ENCODE results near the gene AGPAT1. TPM values are rescaled to one million over a fixed set of nuclear protein-coding genes. Genes with fewer than 3 reads are reported as not detected.

Gene AGPAT1
- total and polyA plus RNA-seq, 2 of the 13 experiments (the other 11 are each of a cell fraction or from before 2014, with no cell fraction given): 51.3 to 139 TPM

- TF ChIP-seq ZNF780A (CRISPR knock-in tag; IDR thresholded peaks at IDR 0.05) (peak; percentile 48), DNMT1 (CRISPR knock-in tag; IDR thresholded peaks at IDR 0.05) (no peak), KDM4B (CRISPR knock-in tag; IDR thresholded peaks at IDR 0.05) (0 out of 2 replicates have a peak, but pooled peaks have one; percentile 32)
These were observed 2.9 kb upstream of the AGPAT1 start (continued) for GRCh38 chr6:32178547-32179440.

- Histone ChIP-seq H3K27ac (ENCODE audit: extremely low read length, insufficient read depth, low read length) (peak within 1 kb of the TSS; percentile 97), H3K27me3 (ENCODE audit: control insufficient read depth in 1 of 2, insufficient read depth in 2 of 2, low read length in 2 of 2) (no peaks in the 10 kb centered on the region; a peak in 1 of 5 replicates), H3K4me2 (ENCODE audit: low read depth, low read length) (peak within 1 kb of the TSS; percentile 98), H3K9me3 (ENCODE audit: low read length) (no peaks in the 10 kb centered on the region), H3K4me3 (replicated peaks in 1 of 3; ENCODE audit: insufficient read depth in 1 of 3, low read depth in 2 of 3, low read length in 3 of 3) (peak within 1 kb of the TSS; percentile 96 to 98 (median 98)), H3K79me2 (ENCODE audit: insufficient read depth, low read length) (peaks cover 49% of the 10 kb centered on the region), H4K20me1 (ENCODE audit: insufficient read depth, low read length) (no peaks in the 10 kb centered on the region), H3K36me3 (replicated peaks in 1 of 2; ENCODE audit: control insufficient read depth in 1 of 2, insufficient read depth in 2 of 2, low read length in 2 of 2) (peaks cover 19 to 25% of the 10 kb centered on the region in 2 experiments; a peak in 4 of 5 replicates), H2AFZ (ENCODE audit: low read length) (no peak within 1 kb of the TSS), H3K9ac (ENCODE audit: insufficient read depth, low read depth, low read length) (peak within 1 kb of the TSS; percentile 90), H3K4me1 (ENCODE audit: insufficient read depth, low read length) (peaks cover 54% of the 10 kb centered on the region)
- DNase-seq (ENCODE audit: low spot score) (peak; percentile 100), ATAC-seq (peak; percentile 90), FAIRE-seq (peak; percentile 99)
- WGBS (ENCODE audit: low lambda C conversion rate): under 1% methylated on average over 33 of the region's 33 CpGs
- in situ Hi-C loops (cut with HindIII; ENCODE audit: extremely low pct_ligation_motif_present, low pct_unique_long_range_greater_than_20kb) (no loop called here), intact Hi-C loops (cut with micrococcal nuclease; ENCODE audit: unreplicated experiment) (loop anchor here (1.0 to 5.0 kb wide), 6 partner anchors 12 to 1089 kb away; partner anchors contain the start of genes ATF6B, PBX2 and PPT2)
- ChIA-PET CTCF (ENCODE audit: low intra/inter-chr PET ratio, low total read pairs) (interaction anchor here (0.9 kb wide), 1 partner anchor 59 kb away, joined by 3 read pairs; no protein-coding TSS in a partner anchor), POLR2A (interaction anchor here (0.6 to 5.8 kb wide), 23 partner anchors 9 to 1093 kb away, joined by 3 to 127 read pairs (median 5); partner anchors contain the start of genes ATF6B, CFB, FKBPL and GPANK1)
- no TSS peak for BruUV-seq (replicated peaks)
- TF ChIP-seq DNMT3B (CRISPR knock-in tag; conservative IDR thresholded peaks at IDR 0.05): peak; percentile 57; the same call in 1 of the 2 replicates
- no peak for TF ChIP-seq AGO1 (IDR thresholded peaks at IDR 0.05; ENCODE audit: low read depth, low read length, poor library complexity, severe bottlenecking)
- peak; percentile 80 for TF ChIP-seq ZNF501 (CRISPR knock-in tag; IDR thresholded peaks at IDR 0.05)
- no peak for TF ChIP-seq FOXJ3 (CRISPR knock-in tag; IDR thresholded peaks at IDR 0.05; ENCODE audit: borderline replicate concordance)
- TF ChIP-seq HNRNPK (IDR thresholded peaks at IDR 0.05; ENCODE audit: low read depth, low read length, poor library complexity, severe bottlenecking): no peak
- TF ChIP-seq HDAC1 (CRISPR knock-in tag; IDR thresholded peaks at IDR 0.05): peak; percentile 66
- TF ChIP-seq ZNF775 (CRISPR knock-in tag; IDR thresholded peaks at IDR 0.05; ENCODE audit: borderline replicate concordance): no peak
- TF ChIP-seq RARG (CRISPR knock-in tag; IDR thresholded peaks at IDR 0.05; ENCODE audit: low read depth): no peak
- no peak for TF ChIP-seq ZBTB38 (CRISPR knock-in tag; IDR thresholded peaks at IDR 0.05)
- TF ChIP-seq MIER2 (CRISPR knock-in tag; IDR thresholded peaks at IDR 0.05): 0 out of 2 replicates have a peak, but pooled peaks have one; percentile 15
- 0 out of 2 replicates have a peak, but pooled peaks have one; percentile 38 for TF ChIP-seq ARNT2 (CRISPR knock-in tag; IDR thresholded peaks at IDR 0.05; ENCODE audit: low read depth)
- no peak for TF ChIP-seq CC2D1A (CRISPR knock-in tag; IDR thresholded peaks at IDR 0.05)
- TF ChIP-seq ZNF33B (CRISPR knock-in tag; IDR thresholded peaks at IDR 0.05): peak; percentile 22; the same call in 1 of the 2 replicates
- no peak for TF ChIP-seq TSC22D2 (CRISPR knock-in tag; IDR thresholded peaks at IDR 0.05; ENCODE audit: borderline replicate concordance)
- TF ChIP-seq CREB1 (IDR thresholded peaks at IDR 0.05): peak; percentile 92
- peak; percentile 93 for TF ChIP-seq CREB1 (CRISPR knock-in tag; IDR thresholded peaks at IDR 0.05)
- TF ChIP-seq IRX3 (CRISPR knock-in tag; IDR thresholded peaks at IDR 0.05; ENCODE audit: borderline replicate concordance, low read depth): no peak
- peak; percentile 66; the same call in 1 of the 2 replicates for TF ChIP-seq NFATC3 (CRISPR knock-in tag; IDR thresholded peaks at IDR 0.05)
- no peak for TF ChIP-seq ZNF468 (CRISPR knock-in tag; IDR thresholded peaks at IDR 0.05)
- TF ChIP-seq BORCS8-MEF2B (CRISPR knock-in tag; IDR thresholded peaks at IDR 0.05): no peak; the same call in 1 of the 2 replicates
These were observed 2.1 kb upstream of the AGPAT1 start, which contains the start of gene RNF5 for GRCh38 chr6:32177788-32178546. RNF5 (plus strand) TSS chr6:32178405; CDS start chr6:32178512, 107 bp downstream.
